Osteoblast (primary cell): ENCODE results near the gene MED23. TPM values are rescaled to one million over a fixed set of nuclear protein-coding genes. Genes with fewer than 3 reads are reported as not detected.

Experiments
- DNase-seq: peaks from one replicate; pipeline ENCODE4 v3.0.0; 2011; ENCODE audit warnings: low spot score, mixed read lengths; ENCODE audit not compliant: insufficient read length; ENCODE audit errors: missing footprints
- H2AFZ ChIP-seq: 2 replicates; pipeline ENCODE4 v1.6.0; 2011; ENCODE audit warnings: mild to moderate bottlenecking, low read length
- H3K27ac ChIP-seq: 2 replicates; pipeline ENCODE4 v1.5.1; 2011; ENCODE audit warnings: mild to moderate bottlenecking, low read depth, low read length, moderate library complexity
- H3K27me3 ChIP-seq: 2 replicates; pipeline ENCODE4 v1.6.0; 2012; ENCODE audit warnings: mild to moderate bottlenecking, control low read depth, inconsistent platforms, low read length, moderate library complexity; ENCODE audit not compliant: insufficient read depth
- H3K36me3 ChIP-seq: 2 replicates; pipeline ENCODE4 v1.5.1; 2011; ENCODE audit warnings: mild to moderate bottlenecking, low read length, control low read depth, moderate library complexity; ENCODE audit not compliant: insufficient read depth
- H3K4me1 ChIP-seq: 2 replicates; pipeline ENCODE4 v1.5.1; 2011; ENCODE audit warnings: mild to moderate bottlenecking, low read length, control low read depth, moderate library complexity; ENCODE audit not compliant: insufficient read depth
- H3K4me2 ChIP-seq: 2 replicates; pipeline ENCODE4 v1.6.0; 2011; ENCODE audit warnings: mild to moderate bottlenecking, low read length; ENCODE audit not compliant: insufficient read depth
- H3K4me3 ChIP-seq: fragments of 200-600 bp; sonication (generic); 3 replicates; pipeline ENCODE4 v1.5.1; 2012; ENCODE audit warnings: mild to moderate bottlenecking, low read length, inconsistent platforms; ENCODE audit not compliant: insufficient read depth
- H3K79me2 ChIP-seq: 2 replicates; pipeline ENCODE4 v1.6.0; 2012; ENCODE audit warnings: mild to moderate bottlenecking, low read length, control low read depth, inconsistent platforms; ENCODE audit not compliant: insufficient read depth
- H3K9me3 ChIP-seq: 2 replicates; pipeline ENCODE4 v1.5.1; 2011; ENCODE audit warnings: low read depth, low read length, control low read depth
- H4K20me1 ChIP-seq: 2 replicates; pipeline ENCODE4 v1.6.0; 2012; ENCODE audit warnings: mild to moderate bottlenecking, low read length, control low read depth; ENCODE audit not compliant: insufficient read depth
- CTCF ChIP-seq: IDR thresholded peaks from 2 replicates; pipeline ENCODE4 v1.5.1; 2011; ENCODE audit warnings: mild to moderate bottlenecking, low read depth, low read length, moderate library complexity; ENCODE audit errors: extremely low read depth
- total RNA-seq: library from RNA; depleted of rRNA; stranded (reverse); fragments of >200 nt; gene quantifications from 2 replicates; pipeline ENCODE4 v1.2.3, GENCODE V29; 2012

Gene MED23
- total RNA-seq, 1 donor = 34.0 TPM

- no peaks in the 10 kb centered on the region for H3K9me3 ChIP-seq
- no peak overlapping the region for H3K27ac ChIP-seq
- H4K20me1 ChIP-seq = no peaks in the 10 kb centered on the region
Measured at GRCh38 chr6:131652472-131652871, 24.4 kb upstream of the MED23 start.

GRCh38 chr6:131651782-131652181, 23.7 kb upstream of the MED23 start:
- Histone ChIP-seq H3K4me2 (no peak overlapping the region), H3K36me3 (no peaks in the 10 kb centered on the region), H3K4me3 (no peak overlapping the region), H3K4me1 (no peaks in the 10 kb centered on the region), H3K9me3 (no peaks in the 10 kb centered on the region), H2AFZ (no peak overlapping the region), H3K27me3 (peaks cover 6% of the 10 kb centered on the region), H3K27ac (no peak overlapping the region), H4K20me1 (no peaks in the 10 kb centered on the region), H3K79me2 (no peaks in the 10 kb centered on the region)
- DNase-seq = no peak
- no peak for TF ChIP-seq CTCF

More at GRCh38 chr6:131652472-131652871, 24.4 kb upstream of the MED23 start:
- H3K4me3 ChIP-seq = no peak overlapping the region
- DNase-seq = no peak
- no peaks in the 10 kb centered on the region for H3K36me3 ChIP-seq
- H2AFZ ChIP-seq = no peak overlapping the region
- H3K79me2 ChIP-seq = no peaks in the 10 kb centered on the region
- H3K4me1 ChIP-seq = peaks cover 4% of the 10 kb centered on the region
- no peak for TF ChIP-seq CTCF
- H3K27me3 ChIP-seq = peaks cover 6% of the 10 kb centered on the region
- no peak overlapping the region for H3K4me2 ChIP-seq

- Histone ChIP-seq H4K20me1 (no peaks in the 10 kb centered on the region), H3K79me2 (no peaks in the 10 kb centered on the region), H3K36me3 (no peaks in the 10 kb centered on the region), H3K4me2 (no peak overlapping the region), H3K4me1 (no peaks in the 10 kb centered on the region), H3K9me3 (no peaks in the 10 kb centered on the region), H2AFZ (no peak overlapping the region), H3K27ac (no peak overlapping the region), H3K4me3 (no peak overlapping the region), H3K27me3 (peaks cover 6% of the 10 kb centered on the region)
- DNase-seq = no peak
- no peak for TF ChIP-seq CTCF
Measured at GRCh38 chr6:131646249-131646670, 18.2 kb upstream of the MED23 start.

- no peaks in the 10 kb centered on the region for H3K79me2 ChIP-seq
- no peaks in the 10 kb centered on the region for H3K36me3 ChIP-seq
- no peak overlapping the region for H3K4me2 ChIP-seq
- H3K9me3 ChIP-seq = no peaks in the 10 kb centered on the region
- no peak overlapping the region for H3K4me3 ChIP-seq
- no peak overlapping the region for H3K27ac ChIP-seq
- H3K27me3 ChIP-seq = peaks cover 6% of the 10 kb centered on the region
- no peak for DNase-seq
- no peak for TF ChIP-seq CTCF
- H4K20me1 ChIP-seq = no peaks in the 10 kb centered on the region
- no peak overlapping the region for H2AFZ ChIP-seq
- H3K4me1 ChIP-seq = no peaks in the 10 kb centered on the region
Measured at GRCh38 chr6:131645846-131646245, 17.8 kb upstream of the MED23 start.
